NB4 (cell line): ENCODE data around the gene TCERG1L.

ENCODE experiments used
- DNase-seq: peaks from one replicate; pipeline ENCODE4 v3.0.0; 2010; ENCODE audit warnings: low read depth
- H3K4me3 ChIP-seq: one replicate; pipeline ENCODE4 v1.5.1; 2011; ENCODE audit warnings: mild to moderate bottlenecking, low read depth, low read length, moderate library complexity
- MYC ChIP-seq: IDR thresholded peaks from 2 replicates; pipeline ENCODE4 v1.6.1; 2011; ENCODE audit warnings: low read depth, low read length
- POLR2A ChIP-seq: IDR thresholded peaks from 2 replicates; pipeline ENCODE4 v1.6.1; 2011; ENCODE audit warnings: mild to moderate bottlenecking; ENCODE audit not compliant: insufficient read length; ENCODE audit errors: extremely low read depth
- TF ChIP-seq, protein P1 (sequence below): IDR thresholded peaks from one replicate; pipeline ENCODE4 v1.5.1; 2012; ENCODE audit warnings: low read depth, low read length
- TF ChIP-seq, protein P2 (sequence below): IDR thresholded peaks from 2 replicates; pipeline ENCODE4 v1.6.1; 2011; ENCODE audit warnings: low read depth, low read length

Gene TCERG1L

DNA sequence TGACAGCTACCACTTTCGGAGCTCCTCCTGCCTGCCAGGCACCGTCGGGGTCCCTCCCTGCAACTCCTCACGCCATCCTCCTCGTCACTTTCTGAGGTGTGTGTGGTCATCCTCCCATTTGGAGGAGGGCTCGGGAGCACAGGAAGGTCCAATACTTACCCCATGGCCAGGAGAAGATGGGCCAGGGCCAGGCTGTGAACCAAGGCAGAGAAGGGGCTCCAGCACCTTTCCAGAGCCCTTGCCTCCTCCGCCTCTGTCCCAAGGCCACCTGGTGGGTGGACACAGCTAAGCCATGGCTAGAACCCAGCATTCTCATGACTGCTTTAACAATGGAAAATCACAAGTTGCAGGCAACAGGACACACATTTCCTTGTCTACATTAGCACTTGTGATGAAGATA, 215.5 kb downstream of the TCERG1L start:
- no peak for DNase-seq
- TF ChIP-seq, protein P1, sequence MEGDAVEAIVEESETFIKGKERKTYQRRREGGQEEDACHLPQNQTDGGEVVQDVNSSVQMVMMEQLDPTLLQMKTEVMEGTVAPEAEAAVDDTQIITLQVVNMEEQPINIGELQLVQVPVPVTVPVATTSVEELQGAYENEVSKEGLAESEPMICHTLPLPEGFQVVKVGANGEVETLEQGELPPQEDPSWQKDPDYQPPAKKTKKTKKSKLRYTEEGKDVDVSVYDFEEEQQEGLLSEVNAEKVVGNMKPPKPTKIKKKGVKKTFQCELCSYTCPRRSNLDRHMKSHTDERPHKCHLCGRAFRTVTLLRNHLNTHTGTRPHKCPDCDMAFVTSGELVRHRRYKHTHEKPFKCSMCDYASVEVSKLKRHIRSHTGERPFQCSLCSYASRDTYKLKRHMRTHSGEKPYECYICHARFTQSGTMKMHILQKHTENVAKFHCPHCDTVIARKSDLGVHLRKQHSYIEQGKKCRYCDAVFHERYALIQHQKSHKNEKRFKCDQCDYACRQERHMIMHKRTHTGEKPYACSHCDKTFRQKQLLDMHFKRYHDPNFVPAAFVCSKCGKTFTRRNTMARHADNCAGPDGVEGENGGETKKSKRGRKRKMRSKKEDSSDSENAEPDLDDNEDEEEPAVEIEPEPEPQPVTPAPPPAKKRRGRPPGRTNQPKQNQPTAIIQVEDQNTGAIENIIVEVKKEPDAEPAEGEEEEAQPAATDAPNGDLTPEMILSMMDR: no peak
- TF ChIP-seq MYC: no peak
- TF ChIP-seq, protein P2, sequence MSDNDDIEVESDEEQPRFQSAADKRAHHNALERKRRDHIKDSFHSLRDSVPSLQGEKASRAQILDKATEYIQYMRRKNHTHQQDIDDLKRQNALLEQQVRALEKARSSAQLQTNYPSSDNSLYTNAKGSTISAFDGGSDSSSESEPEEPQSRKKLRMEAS: no peak
- no peak for TF ChIP-seq POLR2A
- H3K4me3 ChIP-seq: no peak overlapping the region

DNA sequence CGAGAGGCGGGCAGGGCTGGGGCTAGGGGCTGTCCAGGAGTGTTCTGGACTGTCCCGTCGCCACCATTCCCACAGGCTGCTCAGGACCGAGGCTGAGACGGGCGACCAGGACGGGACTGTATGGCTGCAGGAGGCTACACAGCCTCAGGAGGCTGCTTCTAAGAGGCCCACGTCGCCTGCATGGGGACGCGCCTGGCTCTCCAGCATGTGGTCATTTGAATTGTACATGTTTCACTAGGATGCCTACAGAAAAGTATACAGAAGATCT, 216.3 kb downstream of the TCERG1L start:
- H3K4me3 ChIP-seq: no peak overlapping the region
- no peak for TF ChIP-seq POLR2A
- TF ChIP-seq MYC: no peak
- TF ChIP-seq, protein P1: no peak
- TF ChIP-seq, protein P2: no peak
- no peak for DNase-seq

DNA sequence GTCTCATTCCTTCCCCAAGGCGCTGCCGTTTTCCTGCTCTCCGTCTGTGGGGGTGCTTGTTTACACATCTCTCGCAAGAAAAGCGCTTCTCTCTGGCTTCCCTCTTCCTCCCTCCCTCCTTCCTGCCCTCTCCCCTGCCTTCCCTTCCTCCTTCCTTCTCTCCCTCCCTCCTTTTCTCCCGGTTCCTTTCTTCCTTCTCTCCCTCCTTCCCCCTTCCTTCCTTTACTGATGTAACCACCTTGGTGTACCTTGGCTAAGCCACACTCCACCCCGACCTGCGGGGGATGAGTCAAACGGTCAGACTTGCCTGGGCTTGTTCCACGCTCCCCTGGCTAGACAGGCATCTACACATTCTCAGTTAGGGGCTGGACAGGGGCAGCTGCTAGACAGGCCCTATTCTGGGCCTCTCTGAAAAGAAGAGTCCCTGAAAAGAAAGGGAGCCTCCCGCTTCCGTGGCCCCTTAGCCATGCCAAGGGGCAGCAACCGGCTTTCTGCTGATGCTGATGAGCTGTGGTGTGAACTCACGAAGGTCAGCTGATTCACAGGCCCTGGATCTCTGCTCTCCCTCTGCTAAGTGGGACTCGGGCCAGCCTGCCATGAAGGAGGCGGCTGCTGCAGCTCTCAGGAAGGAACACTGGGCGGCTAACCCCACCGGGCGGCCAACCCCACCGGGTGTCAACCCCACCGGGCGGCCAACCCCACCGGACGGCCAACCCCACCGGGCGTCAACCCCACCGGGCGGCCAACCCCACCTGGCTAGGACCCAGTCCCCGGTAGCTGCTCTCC, 216.8 kb downstream of the TCERG1L start:
- TF ChIP-seq, protein P2: no peak
- TF ChIP-seq, protein P1: no peak
- no peak overlapping the region for H3K4me3 ChIP-seq
- DNase-seq: no peak

DNA sequence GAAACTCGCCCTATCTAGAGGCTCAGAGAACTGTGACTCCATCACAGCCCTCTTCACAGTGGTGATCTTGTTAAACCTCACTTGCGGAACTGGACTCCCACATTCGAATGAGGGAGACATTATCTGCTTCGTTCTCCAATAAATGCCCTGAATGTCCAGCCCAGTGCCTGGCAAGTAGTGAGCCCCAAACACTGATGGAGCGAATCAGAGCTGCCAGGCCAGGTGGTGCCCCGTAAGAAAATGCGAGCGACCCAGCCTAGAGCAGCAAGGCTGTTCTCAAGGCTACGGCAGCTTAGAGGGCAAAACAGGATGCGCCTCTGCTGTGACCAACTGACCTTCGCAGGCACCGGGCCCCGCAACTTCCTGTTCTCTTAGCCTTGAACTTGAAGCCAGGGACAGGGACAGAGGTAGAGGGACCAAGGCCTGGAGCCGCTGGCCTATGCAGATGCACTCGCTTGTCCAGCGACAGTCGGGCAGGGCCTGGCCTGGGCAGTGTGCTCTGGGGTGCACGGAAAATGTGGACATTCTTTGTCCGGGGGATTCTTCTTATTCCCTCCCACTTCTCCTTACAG, 217.6 kb downstream of the TCERG1L start:
- TF ChIP-seq, protein P1: no peak
- TF ChIP-seq POLR2A: no peak
- no peak for TF ChIP-seq MYC
- TF ChIP-seq, protein P2: no peak
- H3K4me3 ChIP-seq: no peak overlapping the region
- no peak for DNase-seq

DNA sequence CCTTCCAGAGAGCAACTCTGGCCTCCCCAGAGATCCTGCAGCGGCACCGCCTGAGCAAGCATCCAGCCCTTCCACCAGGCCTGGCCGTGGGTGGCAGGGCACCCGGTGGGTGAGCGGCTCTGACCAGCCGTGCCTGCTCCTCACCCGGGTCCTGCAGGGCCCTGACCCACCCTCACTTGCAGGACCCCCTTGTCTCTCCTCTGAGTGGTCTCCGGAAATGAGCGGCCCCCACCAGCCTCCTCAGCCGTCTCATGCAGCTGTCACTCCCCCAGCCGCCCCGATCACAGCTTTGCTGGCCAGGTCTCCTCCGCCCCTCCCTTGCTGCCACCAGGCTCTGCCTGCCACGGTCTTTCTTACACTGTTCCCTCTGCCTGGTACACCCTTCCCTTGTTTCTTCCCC, 218.2 kb downstream of the TCERG1L start:
- no peak for DNase-seq
- TF ChIP-seq, protein P2: no peak
- TF ChIP-seq, protein P1: no peak
- TF ChIP-seq POLR2A (no peak), MYC (no peak)
- no peak overlapping the region for H3K4me3 ChIP-seq
